Astrocyte (in vitro differentiated cells and primary cell): ENCODE data around the gene TENT4A.

Source experiments
- CTCF ChIP-seq: IDR thresholded peaks from 2 replicates; pipeline ENCODE4 v1.5.1; 2011; ENCODE audit warnings: low read depth, mild to moderate bottlenecking, inconsistent platforms, low read length, moderate library complexity; ENCODE audit not compliant: insufficient read depth
- EZH2 ChIP-seq: IDR thresholded peaks from 2 replicates; pipeline ENCODE4 v1.6.1; 2012; ENCODE audit warnings: mild to moderate bottlenecking, low read length, inconsistent platforms; ENCODE audit not compliant: insufficient read depth

- no peak for TF ChIP-seq EZH2
- TF ChIP-seq CTCF: no peak
Measured at GRCh38 chr5:6667648-6668047, 45.6 kb upstream of the TENT4A start.
